AG04449 (cell line): ENCODE results near the gene CACNA2D4.

ENCODE experiments used
- CTCF ChIA-PET: fragments of 350-600 bp; formaldehyde crosslinking; extraction: SDS; loops from one replicate; lab custom pipeline; 2021; ENCODE audit warnings: antibody characterized with exemption; lab: Yijun Ruan, JAX
- POLR2A ChIA-PET: fragments of 400-600, 350-600 bp; formaldehyde crosslinking; extraction: SDS; loops from one replicate; lab custom pipeline; 2020; ENCODE audit warnings: antibody characterized with exemption, inconsistent platforms; lab: Yijun Ruan, JAX
- DNase-seq: peaks from one replicate; pipeline ENCODE4 v3.0.0-alpha.2; 2010; ENCODE audit warnings: low read depth, low spot score
- H3K4me3 ChIP-seq: 2 replicates; pipeline ENCODE4 v1.5.1; 2011; ENCODE audit warnings: low read depth, mild to moderate bottlenecking, control low read depth, low read length
- TF ChIP-seq, protein P1 (sequence below): IDR thresholded peaks from one replicate; pipeline ENCODE4 v1.5.1; 2011; ENCODE audit warnings: mild to moderate bottlenecking, moderate library complexity, low read length, control low read depth, inconsistent platforms; ENCODE audit not compliant: insufficient read depth; ENCODE audit errors: missing control alignments

The CACNA2D4 gene

DNA sequence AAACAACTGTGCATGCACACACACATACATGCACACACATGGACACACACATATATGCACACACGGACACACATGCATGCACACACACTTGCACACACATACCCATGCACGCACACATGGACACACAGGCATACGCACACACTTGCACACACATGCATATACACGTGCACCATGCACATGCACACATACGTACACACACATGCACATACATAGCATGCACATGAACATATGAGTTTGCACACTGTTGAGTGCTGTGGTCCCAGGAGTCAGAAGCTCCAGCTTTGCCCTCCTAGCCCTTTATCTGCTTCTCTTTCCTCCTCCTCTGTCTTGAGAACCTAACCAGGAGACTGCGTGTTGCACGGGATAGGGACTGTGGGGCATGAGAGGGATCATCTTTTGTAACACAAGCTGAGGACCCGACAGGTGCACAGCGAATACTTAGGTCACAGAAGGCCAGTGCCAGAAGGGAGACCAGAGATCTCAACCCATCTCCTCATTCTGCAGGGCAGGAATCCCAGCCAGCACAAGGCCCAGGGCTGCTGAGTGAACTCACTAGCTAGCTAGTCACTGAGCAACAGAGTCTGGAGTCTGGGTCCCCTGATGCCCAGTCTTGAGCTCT, 101.6 kb downstream of the CACNA2D4 start:
- CTCF ChIA-PET = interaction anchor here (1.0 to 1.6 kb wide), 2 partner anchors 123 to 164 kb away, joined by 5 to 6 read pairs; no protein-coding TSS in a partner anchor
- POLR2A ChIA-PET = no interaction called here
- no peak for DNase-seq
- H3K4me3 ChIP-seq = no peak overlapping the region
- TF ChIP-seq, protein P1, sequence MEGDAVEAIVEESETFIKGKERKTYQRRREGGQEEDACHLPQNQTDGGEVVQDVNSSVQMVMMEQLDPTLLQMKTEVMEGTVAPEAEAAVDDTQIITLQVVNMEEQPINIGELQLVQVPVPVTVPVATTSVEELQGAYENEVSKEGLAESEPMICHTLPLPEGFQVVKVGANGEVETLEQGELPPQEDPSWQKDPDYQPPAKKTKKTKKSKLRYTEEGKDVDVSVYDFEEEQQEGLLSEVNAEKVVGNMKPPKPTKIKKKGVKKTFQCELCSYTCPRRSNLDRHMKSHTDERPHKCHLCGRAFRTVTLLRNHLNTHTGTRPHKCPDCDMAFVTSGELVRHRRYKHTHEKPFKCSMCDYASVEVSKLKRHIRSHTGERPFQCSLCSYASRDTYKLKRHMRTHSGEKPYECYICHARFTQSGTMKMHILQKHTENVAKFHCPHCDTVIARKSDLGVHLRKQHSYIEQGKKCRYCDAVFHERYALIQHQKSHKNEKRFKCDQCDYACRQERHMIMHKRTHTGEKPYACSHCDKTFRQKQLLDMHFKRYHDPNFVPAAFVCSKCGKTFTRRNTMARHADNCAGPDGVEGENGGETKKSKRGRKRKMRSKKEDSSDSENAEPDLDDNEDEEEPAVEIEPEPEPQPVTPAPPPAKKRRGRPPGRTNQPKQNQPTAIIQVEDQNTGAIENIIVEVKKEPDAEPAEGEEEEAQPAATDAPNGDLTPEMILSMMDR = no peak

DNA sequence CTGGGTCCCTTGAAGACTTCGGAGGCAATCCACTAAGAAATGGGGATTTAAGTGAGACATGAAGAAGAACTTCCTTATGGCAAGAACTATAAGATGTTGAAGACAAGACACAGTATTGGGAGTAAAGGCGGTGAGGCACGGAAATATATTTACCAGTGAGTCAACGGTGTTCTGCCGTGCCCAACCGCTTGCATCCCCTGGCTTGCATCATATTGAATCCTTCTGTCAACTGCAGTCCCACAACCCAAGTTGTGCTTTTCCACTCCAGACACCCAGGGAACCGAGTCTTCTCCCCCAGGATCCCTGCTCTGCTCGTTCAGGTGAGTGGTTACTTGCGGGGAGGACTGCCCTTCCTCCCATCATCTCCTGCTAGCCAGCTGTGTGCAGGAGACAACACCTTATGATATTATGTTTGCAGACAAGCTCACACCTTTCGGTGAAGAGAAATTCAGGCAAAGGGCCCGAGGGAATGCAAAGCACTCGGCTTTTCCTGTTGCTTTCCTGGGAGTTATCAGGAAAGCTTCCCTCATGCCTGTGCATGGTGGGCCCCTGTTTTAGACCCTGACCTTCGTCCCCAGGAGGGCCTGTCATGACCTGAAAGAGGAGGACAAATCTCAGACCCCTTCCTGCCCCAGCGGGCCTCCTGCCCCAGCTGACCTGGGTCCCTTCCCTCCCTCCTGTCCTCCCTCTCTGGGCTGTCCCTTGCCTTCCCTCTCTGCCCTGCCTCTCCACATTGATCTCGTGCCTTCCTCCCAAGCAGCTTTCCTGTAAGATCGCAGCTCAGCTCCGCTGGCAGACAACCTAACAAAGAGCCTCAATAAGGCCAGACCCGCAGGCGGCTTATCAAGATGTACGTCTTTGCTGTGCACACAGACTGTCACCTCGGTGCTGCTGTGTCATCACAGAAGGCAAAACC, 102.4 kb downstream of the CACNA2D4 start:
- ChIA-PET CTCF (interaction anchor here (1.0 to 1.6 kb wide), 3 partner anchors 124 to 163 kb away, joined by 5 to 6 read pairs (median 5); no protein-coding TSS in a partner anchor), POLR2A (no interaction called here)
- no peak overlapping the region for H3K4me3 ChIP-seq
- TF ChIP-seq, protein P1 = no peak
- no peak for DNase-seq

DNA sequence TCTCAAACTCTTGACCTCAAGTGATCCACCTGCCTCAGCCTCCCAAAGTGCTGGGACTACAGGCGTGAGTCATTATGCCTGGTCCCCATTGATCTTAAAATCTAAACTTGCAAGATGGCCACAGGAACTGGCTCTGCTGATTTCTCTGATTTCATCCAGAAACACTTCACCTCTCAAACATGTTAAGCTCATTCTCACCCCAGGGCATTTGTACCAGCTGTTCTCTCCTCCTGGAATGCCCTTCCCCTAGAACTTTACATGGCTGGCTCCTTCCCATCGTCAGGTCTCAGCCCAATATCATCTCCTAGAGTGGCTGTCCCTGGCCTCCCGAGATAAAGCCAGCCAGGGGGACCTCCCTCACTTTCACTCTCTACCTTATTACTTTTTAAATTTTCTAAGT, 103.3 kb downstream of the CACNA2D4 start:
- POLR2A ChIA-PET = no interaction called here
- CTCF ChIA-PET = interaction anchor here (1.5 to 1.6 kb wide), 2 partner anchors 13 to 125 kb away, joined by 5 read pairs; no protein-coding TSS in a partner anchor
- no peak for DNase-seq
- H3K4me3 ChIP-seq = no peak overlapping the region
- TF ChIP-seq, protein P1 = no peak

DNA sequence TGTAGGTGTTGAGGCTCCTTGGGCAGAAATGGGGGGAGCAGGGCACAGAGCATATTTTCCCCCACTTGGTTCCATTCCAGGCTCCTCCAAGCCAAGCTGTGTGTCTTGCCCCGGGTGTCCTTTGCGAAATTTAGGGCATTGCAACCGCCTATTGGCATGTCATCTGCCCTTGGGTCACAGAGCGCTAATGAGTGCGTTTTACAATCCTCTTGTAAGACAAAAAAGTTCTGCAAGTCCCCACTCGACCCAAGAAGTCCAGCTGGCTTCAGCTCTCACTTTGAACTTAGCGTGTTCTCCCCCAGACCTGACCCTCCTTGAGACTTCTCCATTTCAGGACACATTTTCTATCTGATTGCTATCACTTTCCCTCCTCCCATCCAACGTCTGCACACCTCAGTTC, 104.2 kb downstream of the CACNA2D4 start:
- ChIA-PET CTCF (interaction anchor here (1.0 to 1.6 kb wide), 4 partner anchors 8 to 126 kb away, joined by 3 to 5 read pairs (median 4); no protein-coding TSS in a partner anchor), POLR2A (no interaction called here)
- no peak overlapping the region for H3K4me3 ChIP-seq
- no peak for DNase-seq
- TF ChIP-seq, protein P1 = no peak

DNA sequence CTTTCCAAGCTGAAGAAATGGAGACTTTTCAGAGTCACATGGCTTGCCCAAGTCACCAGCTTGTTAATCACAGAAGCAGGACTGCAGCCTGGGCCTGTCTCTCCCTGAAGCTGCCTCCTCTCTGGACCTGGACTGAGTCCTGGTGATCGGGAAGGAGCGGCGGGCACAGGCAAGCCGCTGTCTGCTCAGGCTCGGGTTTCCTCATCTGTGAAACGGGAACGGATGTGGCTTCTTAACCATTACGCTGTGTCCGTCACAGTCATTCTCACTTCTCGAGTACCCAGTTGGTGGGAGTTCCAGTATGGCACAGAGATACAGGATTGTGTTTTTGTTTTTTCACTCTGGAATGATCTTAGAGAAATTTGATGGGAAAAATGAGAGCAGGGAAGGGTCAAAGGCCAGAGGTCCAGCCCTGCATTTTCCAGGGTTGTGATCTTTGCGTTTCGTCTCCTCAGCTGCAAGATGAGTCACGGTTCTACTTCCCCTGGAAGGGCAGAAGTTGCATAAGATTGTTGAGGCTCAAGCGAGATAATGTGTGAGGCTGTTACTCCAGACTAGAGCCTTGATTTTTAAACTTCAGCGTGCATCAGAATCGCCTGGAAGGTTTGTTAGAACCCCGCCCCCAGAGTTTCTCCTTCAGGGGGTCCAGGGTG, 105.7 kb downstream of the CACNA2D4 start:
- DNase-seq = no peak

More for the DNA sequence above, 105.7 kb downstream of the CACNA2D4 start:
- POLR2A ChIA-PET = no interaction called here
- TF ChIP-seq, protein P1 = no peak
- CTCF ChIA-PET = interaction anchor here (0.8 to 1.4 kb wide), 3 partner anchors 17 to 770 kb away, joined by 3 to 6 read pairs (median 4); no protein-coding TSS in a partner anchor
- H3K4me3 ChIP-seq = no peak overlapping the region
